ENCODE data around the gene CNTN3.

- TF ChIP-seq CTCF (conservative IDR thresholded peaks at IDR 0.05), result no peak
- no peak for TF ChIP-seq EZH2 (IDR thresholded peaks at IDR 0.05; ENCODE audit: low read depth)
Observed at GRCh38 chr3:74591946-74592345, 22.5 kb downstream of the CNTN3 start.

Measured in PC-9 (cell line).